Endothelial cell of umbilical vein (primary cell): ENCODE measurements around the gene MYO5B. TPM values are rescaled to one million over a fixed set of nuclear protein-coding genes. Genes with fewer than 3 reads are reported as not detected.

Experiments used
- BruUV-seq: library from RNA; stranded (reverse); fragments of 400-500 nt; replicated peaks from 2 replicates; lab custom pipeline; 2021; lab: Mats Ljungman, UMichigan
- CTCF ChIA-PET: fragments of 300-600, 350-600 bp; sonication (Branson Sonifier 250); formaldehyde crosslinking; loops from one replicate; lab custom pipeline; 2021; ENCODE audit warnings: antibody characterized with exemption, inconsistent platforms; lab: Charles Lee
- POLR2A ChIA-PET: fragments of 300-600, 350-600 bp; sonication (Branson Sonifier 250); formaldehyde crosslinking; loops from one replicate; lab custom pipeline; 2021; ENCODE audit warnings: antibody characterized with exemption, inconsistent platforms; lab: Charles Lee
- DNase-seq: peaks from one replicate; pipeline ENCODE4 v3.0.0-alpha.2; 2011; ENCODE audit warnings: low read depth, low spot score
- FAIRE-seq: peaks from 2 replicates; lab custom pipeline; 2011; peaks lifted over from hg19 to GRCh38; lab: Jason Lieb, UNC
- H2AFZ ChIP-seq: 2 replicates; pipeline ENCODE4 v1.6.0; 2012; ENCODE audit warnings: low read depth, low read length, control low read depth, inconsistent platforms
- H3K27ac ChIP-seq: 2 replicates; pipeline ENCODE4 v1.5.1; 2011; ENCODE audit warnings: low read depth, mild to moderate bottlenecking, control low read depth, low read length, moderate library complexity; ENCODE audit not compliant: insufficient read depth
- H3K27me3 ChIP-seq, 2 experiments: 2 replicates each; pipeline versions ENCODE4 v1.6.0 to v1.6.1; 2011; ENCODE audit warnings: low read length in 2 of 2, mixed read lengths in 1 of 2; ENCODE audit not compliant: control insufficient read depth in 2 of 2, insufficient read depth in 2 of 2
- H3K36me3 ChIP-seq, 2 experiments: 2 replicates in 1 of 2; 3 replicates in 1 of 2; pipeline ENCODE4 v1.5.1; 2011; ENCODE audit warnings: low read length in 2 of 2, mild to moderate bottlenecking in 1 of 2, moderate library complexity in 1 of 2; ENCODE audit not compliant: control insufficient read depth in 2 of 2, insufficient read depth in 2 of 2; ENCODE audit errors: extremely low read depth in 1 of 2
- H3K4me1 ChIP-seq: 3 replicates; pipeline ENCODE4 v1.5.1; 2011; ENCODE audit warnings: mild to moderate bottlenecking, low read length; ENCODE audit not compliant: control insufficient read depth, insufficient read depth; ENCODE audit errors: extremely low read depth
- H3K4me2 ChIP-seq: 2 replicates; pipeline ENCODE4 v1.6.1; 2011; ENCODE audit warnings: low read length, control low read depth, mixed read lengths; ENCODE audit not compliant: insufficient read depth
- H3K4me3 ChIP-seq, 3 experiments: fragments of 200-600 bp in 1 of 3; sonication (generic), shearing (Covaris generic) in 1 of 3; replicated peaks in 1 of 3; 2 replicates each; pipeline ENCODE4 v1.5.1; 2011 to 2016; ENCODE audit warnings: control low read depth in 3 of 3, low read length in 3 of 3, mild to moderate bottlenecking in 2 of 3, inconsistent platforms in 1 of 3, low read depth in 1 of 3, moderate library complexity in 1 of 3; ENCODE audit not compliant: insufficient read depth in 1 of 3
- H3K79me2 ChIP-seq: 2 replicates; pipeline ENCODE4 v1.6.0; 2012; ENCODE audit warnings: low read length, inconsistent platforms; ENCODE audit not compliant: control insufficient read depth, insufficient read depth
- H3K9ac ChIP-seq: replicated peaks from 2 replicates; pipeline ENCODE3; 2011; ENCODE audit warnings: low read length, control low read depth; ENCODE audit not compliant: insufficient read depth; ENCODE audit errors: extremely low read depth
- H3K9me1 ChIP-seq: replicated peaks from 3 replicates; pipeline ENCODE4 v1.6.0; 2011; ENCODE audit warnings: mild to moderate bottlenecking, low read length; ENCODE audit not compliant: control insufficient read depth, insufficient read depth; ENCODE audit errors: extremely low read depth
- H3K9me3 ChIP-seq: replicated peaks from 2 replicates; pipeline ENCODE4 v1.5.1; 2012; ENCODE audit warnings: low read length, inconsistent platforms; ENCODE audit not compliant: control insufficient read depth, insufficient read depth
- H4K20me1 ChIP-seq: replicated peaks from 2 replicates; pipeline ENCODE3; 2011; ENCODE audit warnings: mild to moderate bottlenecking, low read length; ENCODE audit not compliant: control insufficient read depth, insufficient read depth; ENCODE audit errors: extremely low read depth
- CTCF ChIP-seq, 2 donors: IDR thresholded peaks; 1 replicate in 1 of 2; 2 replicates in 1 of 2; pipeline ENCODE4 v1.5.1; 2011; ENCODE audit warnings: low read length in 2 of 2, mild to moderate bottlenecking in 2 of 2, moderate library complexity in 2 of 2, control low read depth in 1 of 2, inconsistent platforms in 1 of 2, low read depth in 1 of 2; ENCODE audit not compliant: insufficient read depth in 1 of 2; ENCODE audit errors: extremely low read depth in 1 of 2
- EZH2 ChIP-seq: IDR thresholded peaks from 2 replicates; pipeline ENCODE4 v1.6.1; 2012; ENCODE audit warnings: borderline replicate concordance, low read depth, mild to moderate bottlenecking, moderate library complexity, low read length, inconsistent platforms; ENCODE audit not compliant: severe bottlenecking
- FOS ChIP-seq: IDR thresholded peaks from 2 replicates; pipeline ENCODE4 v1.6.1; 2011; ENCODE audit warnings: mild to moderate bottlenecking, low read length, moderate library complexity, borderline replicate concordance; ENCODE audit not compliant: insufficient read depth
- GATA2 ChIP-seq: IDR thresholded peaks from 2 replicates; pipeline ENCODE4 v1.7.0; 2011; ENCODE audit warnings: low read depth, mild to moderate bottlenecking, moderate library complexity, mixed read lengths, low read length; ENCODE audit not compliant: insufficient read length, insufficient read depth
- JUN ChIP-seq: IDR thresholded peaks from 2 replicates; pipeline ENCODE4 v1.6.1; 2011; ENCODE audit warnings: borderline replicate concordance, low read depth; ENCODE audit not compliant: insufficient read length, insufficient read depth
- MAX ChIP-seq: IDR thresholded peaks from 2 replicates; pipeline ENCODE4 v1.6.1; 2011; ENCODE audit not compliant: insufficient read depth, insufficient read length
- MYC ChIP-seq: IDR thresholded peaks from one replicate; pipeline ENCODE4 v1.6.1; 2011; ENCODE audit warnings: mild to moderate bottlenecking, low read depth, low read length
- POLR2A ChIP-seq: IDR thresholded peaks from 2 replicates; pipeline ENCODE4 v1.6.1; 2012; ENCODE audit warnings: low read depth, mild to moderate bottlenecking, control low read depth, low read length
- POLR2AphosphoS5 ChIP-seq: IDR thresholded peaks from 2 replicates; pipeline ENCODE4 v1.6.1; 2012; ENCODE audit warnings: low read depth, mild to moderate bottlenecking, control low read depth, low read length, moderate library complexity; ENCODE audit not compliant: insufficient read depth
- dilution Hi-C: fragments of 300-500 bp; cut with MboI; formaldehyde crosslinking; loops from one replicate; pipeline ENCODE4 v1.15.0; 2019; ENCODE audit warnings: low sequenced_read_pairs; ENCODE audit not compliant: extremely low pct_ligation_motif_present
- intact Hi-C: fragments of 100-400 bp; cut with micrococcal nuclease; formaldehyde crosslinking; loops from one replicate; pipeline ENCODE4 v1.10.0; 2022
- polyA plus RNA-seq, 4 experiments: library from polyadenylated mRNA; depleted of rRNA in 3 of 4; stranded (reverse) in 3 of 4; unstranded in 1 of 4; fragments of >200 nt; gene quantifications; 2 replicates each; pipeline versions ENCODE4 v1.2.1 to v1.2.3, GENCODE V29; 2011 to 2012; ENCODE audit warnings: missing spikeins in 1 of 4
- total RNA-seq: library from RNA; stranded (reverse); gene quantifications from 2 replicates; pipeline ENCODE4 v1.2.3, GENCODE V29; 2021

The MYO5B gene
- total and polyA plus RNA-seq, 2 donors (not counting 3 experiments of a cell fraction or from before 2014, with no cell fraction given), result 0.54 to 1.1 TPM

- H3K27ac ChIP-seq, result no peak overlapping the region
- ChIA-PET CTCF (no interaction called here), POLR2A (no interaction called here)
- H3K27me3 ChIP-seq, result peaks cover 0 to 2% of the 10 kb centered on the region in 2 experiments
- H2AFZ ChIP-seq, result no peak overlapping the region
- H3K36me3 ChIP-seq, result no peaks in the 10 kb centered on the region
- no peak overlapping the region for H3K4me3 ChIP-seq
- no peaks in the 10 kb centered on the region for H3K9me1 ChIP-seq
- dilution Hi-C loops (no loop called here), intact Hi-C loops (no loop called here)
- TF ChIP-seq CTCF (IDR thresholded peaks at IDR 0.05; ENCODE audit: extremely low read depth in 1 of 2, insufficient read depth in 1 of 2, low read depth in 1 of 2, low read length in 2 of 2), result no peak
- no peak for TF ChIP-seq MAX
- TF ChIP-seq GATA2, result no peak
- H3K4me1 ChIP-seq, result peaks cover 7% of the 10 kb centered on the region
- FAIRE-seq, result no peak
- H4K20me1 ChIP-seq, result no peaks in the 10 kb centered on the region
- H3K79me2 ChIP-seq, result no peaks in the 10 kb centered on the region
- H3K4me2 ChIP-seq, result no peak overlapping the region
- H3K9me3 ChIP-seq, result no peaks in the 10 kb centered on the region
- no TSS peak for BruUV-seq
- H3K9ac ChIP-seq, result no peak overlapping the region
- DNase-seq, result no peak
Measured at GRCh38 chr18:49886891-49887764, 307.8 kb downstream of the MYO5B start.

- Histone ChIP-seq H3K4me3 (no peak overlapping the region), H3K9ac (no peak overlapping the region), H3K4me1 (no peaks in the 10 kb centered on the region), H3K36me3 (no peaks in the 10 kb centered on the region), H2AFZ (no peak overlapping the region), H4K20me1 (no peaks in the 10 kb centered on the region), H3K9me1 (no peaks in the 10 kb centered on the region), H3K4me2 (no peak overlapping the region), H3K27ac (no peak overlapping the region), H3K9me3 (no peaks in the 10 kb centered on the region), H3K27me3 (peaks cover 0 to 3% of the 10 kb centered on the region in 2 experiments), H3K79me2 (no peaks in the 10 kb centered on the region)
- BruUV-seq, result no TSS peak
- dilution Hi-C loops, result no loop called here
- CTCF ChIA-PET, result no interaction called here
- DNase-seq (no peak), FAIRE-seq (no peak)
- TF ChIP-seq GATA2 (no peak), JUN (no peak), MYC (no peak), EZH2 (no peak), MAX (no peak), FOS (no peak), CTCF (IDR thresholded peaks at IDR 0.05; ENCODE audit: extremely low read depth in 1 of 2, insufficient read depth in 1 of 2, low read depth in 1 of 2, low read length in 2 of 2) (no peak), POLR2A (no peak), POLR2AphosphoS5 (no peak)
- intact Hi-C loops, result no loop called here
- POLR2A ChIA-PET, result no interaction called here
Measured at GRCh38 chr18:49884959-49885358, 310.0 kb downstream of the MYO5B start.
